NCI-H460 (cell line): ENCODE results near the gene SYNJ2. TPM values are rescaled to one million over a fixed set of nuclear protein-coding genes. Genes with fewer than 3 reads are reported as not detected.
A peak's percentile ranks its signal among the peaks of the same experiment; 100 is the strongest.

Experiments
- DNase-seq: peaks from one replicate; pipeline ENCODE4 v3.0.0-alpha.2; 2016; ENCODE audit warnings: low read depth; ENCODE audit errors: extremely low read depth
- total RNA-seq: library from RNA; depleted of rRNA; stranded (reverse); fragments of >200 nt; shearing (Covaris generic); gene quantifications from 2 replicates; pipeline ENCODE4 v1.2.3, GENCODE V29; 2014

Gene SYNJ2
- total RNA-seq, 1 experiment from 2014 or later = 3.4 TPM

- DNase-seq = no peak
Observed at GRCh38 chr6:158071121-158072082, 89.7 kb downstream of the SYNJ2 start.

- DNase-seq = peak; percentile 37
Observed at GRCh38 chr6:158072083-158072721, 90.5 kb downstream of the SYNJ2 start.

GRCh38 chr6:158073776-158074175 lies 92.1 kb downstream of the SYNJ2 start:
- DNase-seq = no peak

- DNase-seq = no peak
Observed at GRCh38 chr6:158076548-158076947, 94.9 kb downstream of the SYNJ2 start.

- no peak for DNase-seq
Observed at GRCh38 chr6:158077676-158078075, 96.0 kb downstream of the SYNJ2 start.

- DNase-seq = no peak
Observed at GRCh38 chr6:158078320-158078719, 96.7 kb downstream of the SYNJ2 start.

GRCh38 chr6:158080849-158081656 lies 99.4 kb downstream of the SYNJ2 start:
- no peak for DNase-seq

- DNase-seq = no peak
Observed at GRCh38 chr6:158081657-158081935, 99.9 kb downstream of the SYNJ2 start.

GRCh38 chr6:158083455-158084325 lies 102.0 kb downstream of the SYNJ2 start:
- DNase-seq = no peak

- DNase-seq = no peak
Observed at GRCh38 chr6:158085261-158086053, 103.8 kb downstream of the SYNJ2 start.

- DNase-seq = no peak
Observed at GRCh38 chr6:158086054-158086503, 104.4 kb downstream of the SYNJ2 start.

GRCh38 chr6:158086504-158087223 lies 105.0 kb downstream of the SYNJ2 start:
- DNase-seq = no peak

GRCh38 chr6:158087224-158087867 lies 105.7 kb downstream of the SYNJ2 start:
- no peak for DNase-seq

GRCh38 chr6:158092806-158093205 lies 111.1 kb downstream of the SYNJ2 start:
- DNase-seq = no peak

- DNase-seq = no peak
Observed at GRCh38 chr6:158095031-158095430, 113.4 kb downstream of the SYNJ2 start.

GRCh38 chr6:158095671-158096070 lies 114.0 kb downstream of the SYNJ2 start:
- DNase-seq = no peak

GRCh38 chr6:158103228-158103627 lies 121.6 kb downstream of the SYNJ2 start:
- no peak for DNase-seq

- DNase-seq = no peak
Observed at GRCh38 chr6:158104696-158105095, 123.0 kb downstream of the SYNJ2 start.
